DND-41 (cell line): Measurements from ENCODE around the gene CLEC17A.

Experiments
- ATAC-seq: fragments of 200-7000 bp; cut with Tn5 transposase; 3 replicates; pipeline ENCODE4 v1.9.1; 2021; ENCODE audit warnings: low read depth; ENCODE audit not compliant: insufficient read depth
- DNase-seq: peaks from one replicate; pipeline ENCODE4 v3.0.0-alpha.2; 2020
- H2AFZ ChIP-seq: 2 replicates; pipeline ENCODE4 v1.6.0; 2012; ENCODE audit warnings: low read depth, low read length
- H3K27ac ChIP-seq: 2 replicates; pipeline ENCODE4 v1.5.1; 2012; ENCODE audit warnings: low read length, inconsistent platforms
- H3K27me3 ChIP-seq: fragments of 200-600 bp; sonication (generic); 2 replicates; pipeline ENCODE4 v1.6.0; 2012; ENCODE audit warnings: low read length, mild to moderate bottlenecking, inconsistent platforms; ENCODE audit not compliant: insufficient read depth, poor library complexity
- H3K36me3 ChIP-seq: 2 replicates; pipeline ENCODE4 v1.5.1; 2012; ENCODE audit warnings: low read length, inconsistent platforms; ENCODE audit not compliant: insufficient read depth
- H3K4me1 ChIP-seq: 2 replicates; pipeline ENCODE4 v1.5.1; 2012; ENCODE audit warnings: mild to moderate bottlenecking, low read length; ENCODE audit not compliant: insufficient read depth
- H3K4me2 ChIP-seq: 2 replicates; pipeline ENCODE4 v1.6.0; 2012; ENCODE audit warnings: mild to moderate bottlenecking, moderate library complexity, low read length, inconsistent platforms; ENCODE audit not compliant: insufficient read depth
- H3K4me3 ChIP-seq, 2 experiments: fragments of 200-600 bp in 1 of 2; shearing (Covaris generic) in 1 of 2; 2 replicates each; pipeline ENCODE4 v1.5.1; 2012 to 2016; ENCODE audit warnings: inconsistent platforms in 2 of 2, low read length in 2 of 2, mild to moderate bottlenecking in 2 of 2, low read depth in 1 of 2, moderate library complexity in 1 of 2
- H3K79me2 ChIP-seq: 2 replicates; pipeline ENCODE4 v1.6.0; 2012; ENCODE audit warnings: low read length, inconsistent platforms; ENCODE audit not compliant: insufficient read depth
- H3K9ac ChIP-seq: 2 replicates; pipeline ENCODE4 v1.6.0; 2012; ENCODE audit warnings: low read depth, mild to moderate bottlenecking, inconsistent platforms, low read length, moderate library complexity
- H3K9me3 ChIP-seq: 2 replicates; pipeline ENCODE4 v1.5.1; 2012; ENCODE audit warnings: low read length, moderate library complexity, mild to moderate bottlenecking, inconsistent platforms; ENCODE audit not compliant: insufficient read depth, severe bottlenecking
- H4K20me1 ChIP-seq: 2 replicates; pipeline ENCODE4 v1.6.0; 2012; ENCODE audit warnings: low read length; ENCODE audit not compliant: insufficient read depth
- CTCF ChIP-seq: IDR thresholded peaks from 2 replicates; pipeline ENCODE4 v1.5.1; 2012; ENCODE audit warnings: borderline replicate concordance, low read length, moderate library complexity, mild to moderate bottlenecking; ENCODE audit not compliant: poor library complexity, severe bottlenecking; ENCODE audit errors: extremely low read depth
- EZH2 ChIP-seq: IDR thresholded peaks from 3 replicates; pipeline ENCODE4 v1.6.1; 2012; ENCODE audit warnings: borderline replicate concordance, low read depth, mild to moderate bottlenecking, moderate library complexity, low read length, inconsistent platforms; ENCODE audit not compliant: severe bottlenecking

The CLEC17A gene

GRCh38 chr19:14576363-14576762, 6.5 kb upstream of the CLEC17A start:
- DNase-seq (no peak), ATAC-seq (no peak)
- Histone ChIP-seq H3K4me3 (no peak overlapping the region), H3K4me2 (no peak overlapping the region), H3K27me3 (no peaks in the 10 kb centered on the region), H3K36me3 (no peaks in the 10 kb centered on the region), H3K4me1 (peaks cover 8% of the 10 kb centered on the region), H2AFZ (no peak overlapping the region), H3K9ac (no peak overlapping the region), H4K20me1 (no peaks in the 10 kb centered on the region), H3K79me2 (peaks cover 5% of the 10 kb centered on the region), H3K9me3 (no peaks in the 10 kb centered on the region), H3K27ac (no peak overlapping the region)
- TF ChIP-seq EZH2 (no peak), CTCF (no peak)

- Histone ChIP-seq H3K36me3 (no peaks in the 10 kb centered on the region), H3K9ac (no peak overlapping the region), H3K4me2 (no peak overlapping the region), H3K27me3 (no peaks in the 10 kb centered on the region), H3K9me3 (no peaks in the 10 kb centered on the region), H4K20me1 (no peaks in the 10 kb centered on the region), H3K4me3 (no peak overlapping the region), H3K4me1 (peaks cover 5% of the 10 kb centered on the region), H2AFZ (no peak overlapping the region), H3K79me2 (no peaks in the 10 kb centered on the region), H3K27ac (no peak overlapping the region)
- ATAC-seq (no peak), DNase-seq (no peak)
- no peak for TF ChIP-seq CTCF
- no peak for TF ChIP-seq EZH2
Observed at GRCh38 chr19:14577264-14577663, 5.6 kb upstream of the CLEC17A start.

- H3K27me3 ChIP-seq = no peaks in the 10 kb centered on the region
- no peak for ATAC-seq
- no peaks in the 10 kb centered on the region for H3K79me2 ChIP-seq
- H3K27ac ChIP-seq = no peak overlapping the region
- no peak overlapping the region for H3K4me3 ChIP-seq
- H3K4me2 ChIP-seq = no peak overlapping the region
- H3K9ac ChIP-seq = no peak overlapping the region
- H3K9me3 ChIP-seq = no peaks in the 10 kb centered on the region
- no peak overlapping the region; the same call in 1 of the 2 replicates for H2AFZ ChIP-seq
- H3K4me1 ChIP-seq = peaks cover 3% of the 10 kb centered on the region
- DNase-seq = no peak
- no peaks in the 10 kb centered on the region for H3K36me3 ChIP-seq
- H4K20me1 ChIP-seq = no peaks in the 10 kb centered on the region
- TF ChIP-seq CTCF (no peak), EZH2 (no peak)
Observed at GRCh38 chr19:14577885-14578427, 4.9 kb upstream of the CLEC17A start.
